DOHH2 (cell line): ENCODE results near the gene NRCAM.

Experiments
- H3F3A ChIP-seq: fragments of 200-600 bp; sonication (generic), shearing (Covaris generic); 2 replicates; pipeline ENCODE4 v1.6.0; 2016; ENCODE audit warnings: antibody characterized with exemption, mild to moderate bottlenecking; ENCODE audit not compliant: control insufficient read depth, insufficient read depth
- H3K27ac ChIP-seq: fragments of 200-600 bp; sonication (generic); 2 replicates; pipeline ENCODE4 v1.5.1; 2014; ENCODE audit warnings: low read depth, mild to moderate bottlenecking, low read length, moderate library complexity
- H3K27me3 ChIP-seq: fragments of 200-600 bp; sonication (generic); 2 replicates; pipeline ENCODE4 v1.6.1; 2014; ENCODE audit warnings: mild to moderate bottlenecking, low read length, mixed read lengths; ENCODE audit not compliant: control insufficient read depth
- H3K36me3 ChIP-seq: fragments of 200-600 bp; sonication (generic); 2 replicates; pipeline ENCODE4 v1.6.1; 2014; ENCODE audit warnings: mild to moderate bottlenecking, low read length, moderate library complexity, mixed read lengths; ENCODE audit not compliant: control insufficient read depth
- H3K4me1 ChIP-seq: fragments of 200-600 bp; sonication (generic); 2 replicates; pipeline ENCODE4 v1.6.1; 2014; ENCODE audit warnings: mild to moderate bottlenecking, low read length, mixed read lengths; ENCODE audit not compliant: control insufficient read depth
- H3K4me2 ChIP-seq: fragments of 200-600 bp; sonication (generic); 2 replicates; pipeline ENCODE4 v1.6.0; 2014; ENCODE audit warnings: mild to moderate bottlenecking, low read length, moderate library complexity
- H3K4me3 ChIP-seq: fragments of 200-600 bp; sonication (generic); 2 replicates; pipeline ENCODE4 v1.5.1; 2014; ENCODE audit warnings: mild to moderate bottlenecking, low read length, mixed read lengths
- H3K79me2 ChIP-seq: fragments of 200-600 bp; sonication (generic); 2 replicates; pipeline ENCODE4 v1.6.1; 2014; ENCODE audit warnings: mild to moderate bottlenecking, low read length, mixed read lengths; ENCODE audit not compliant: control insufficient read depth
- H3K9me2 ChIP-seq: fragments of 200-600 bp; sonication (generic); replicated peaks from 2 replicates; pipeline ENCODE4 v1.6.1; 2014; ENCODE audit warnings: mild to moderate bottlenecking, low read length, mixed read lengths; ENCODE audit not compliant: control insufficient read depth
- H3K9me3 ChIP-seq: fragments of 200-600 bp; sonication (generic); 2 replicates; pipeline ENCODE4 v1.6.1; 2014; ENCODE audit warnings: antibody characterized with exemption, low read length, mixed read lengths; ENCODE audit not compliant: control insufficient read depth, insufficient read depth
- H4K20me1 ChIP-seq: fragments of 200-600 bp; sonication (generic); 2 replicates; pipeline ENCODE4 v1.6.0; 2014; ENCODE audit warnings: low read depth, mild to moderate bottlenecking, antibody characterized with exemption, low read length, moderate library complexity; ENCODE audit not compliant: control insufficient read depth, insufficient read depth
- CTCF ChIP-seq: fragments of 200-600 bp; sonication (generic); IDR thresholded peaks from one replicate; pipeline ENCODE4 v1.5.1; 2014; ENCODE audit warnings: antibody characterized with exemption, mild to moderate bottlenecking, low read depth, low read length; ENCODE audit not compliant: poor library complexity, severe bottlenecking
- EZH2phosphoT487 ChIP-seq: fragments of 200-600 bp; sonication (generic); IDR thresholded peaks from 2 replicates; pipeline ENCODE4 v1.6.1; 2017; ENCODE audit warnings: borderline replicate concordance, mild to moderate bottlenecking, antibody characterized with exemption, low read length, moderate library complexity, mixed read lengths

NRCAM gene

GRCh38 chr7:108459922-108460551 lies 3.8 kb upstream of the NRCAM start:
- H3F3A ChIP-seq: no peaks in the 10 kb centered on the region

GRCh38 chr7:108457871-108458270 lies 1.6 kb upstream of the NRCAM start:
- TF ChIP-seq CTCF (no peak), EZH2phosphoT487 (no peak)
- peaks cover 5% of the 10 kb centered on the region; the same call in 1 of the 2 replicates for H3F3A ChIP-seq
- peaks cover 73% of the 10 kb centered on the region for H3K27me3 ChIP-seq

More at GRCh38 chr7:108459922-108460551, 3.8 kb upstream of the NRCAM start:
- Histone ChIP-seq H3K9me2 (no peaks in the 10 kb centered on the region), H3K4me3 (no peak overlapping the region), H3K27ac (no peak overlapping the region), H3K4me1 (peaks cover 11% of the 10 kb centered on the region), H3K36me3 (no peaks in the 10 kb centered on the region), H3K27me3 (peaks cover 62% of the 10 kb centered on the region), H3K79me2 (no peaks in the 10 kb centered on the region), H3K4me2 (no peak overlapping the region), H3K9me3 (no peaks in the 10 kb centered on the region), H4K20me1 (no peaks in the 10 kb centered on the region)
- TF ChIP-seq EZH2phosphoT487 (no peak), CTCF (peak; percentile 81)

GRCh38 chr7:108456845-108457540 lies 757 bp upstream of the NRCAM start:
- peaks cover 80% of the 10 kb centered on the region for H3K27me3 ChIP-seq
- H3K79me2 ChIP-seq: no peaks in the 10 kb centered on the region
- H3F3A ChIP-seq: peaks cover 5% of the 10 kb centered on the region; the same call in 1 of the 2 replicates
- no peaks in the 10 kb centered on the region for H3K9me2 ChIP-seq
- H3K4me1 ChIP-seq: peaks cover 17% of the 10 kb centered on the region
- no peak overlapping the region for H3K27ac ChIP-seq
- no peak overlapping the region for H3K4me2 ChIP-seq
- H3K36me3 ChIP-seq: no peaks in the 10 kb centered on the region
- no peak overlapping the region for H3K4me3 ChIP-seq
- H3K9me3 ChIP-seq: no peaks in the 10 kb centered on the region
- no peaks in the 10 kb centered on the region for H4K20me1 ChIP-seq
- TF ChIP-seq CTCF (no peak), EZH2phosphoT487 (no peak)

More at GRCh38 chr7:108457871-108458270, 1.6 kb upstream of the NRCAM start:
- H3K4me2 ChIP-seq: no peak overlapping the region
- H4K20me1 ChIP-seq: no peaks in the 10 kb centered on the region
- peaks cover 17% of the 10 kb centered on the region for H3K4me1 ChIP-seq
- H3K36me3 ChIP-seq: no peaks in the 10 kb centered on the region
- H3K9me2 ChIP-seq: no peaks in the 10 kb centered on the region
- no peak overlapping the region for H3K27ac ChIP-seq
- no peaks in the 10 kb centered on the region for H3K79me2 ChIP-seq
- no peak overlapping the region for H3K4me3 ChIP-seq
- H3K9me3 ChIP-seq: no peaks in the 10 kb centered on the region
